ENCODE data around the gene NUDT12. TPM values are rescaled to one million over a fixed set of nuclear protein-coding genes. Genes with fewer than 3 reads are reported as not detected.

The NUDT12 gene
- total RNA-seq, 1 donor from 2014 or later = 7.4 TPM

DNA sequence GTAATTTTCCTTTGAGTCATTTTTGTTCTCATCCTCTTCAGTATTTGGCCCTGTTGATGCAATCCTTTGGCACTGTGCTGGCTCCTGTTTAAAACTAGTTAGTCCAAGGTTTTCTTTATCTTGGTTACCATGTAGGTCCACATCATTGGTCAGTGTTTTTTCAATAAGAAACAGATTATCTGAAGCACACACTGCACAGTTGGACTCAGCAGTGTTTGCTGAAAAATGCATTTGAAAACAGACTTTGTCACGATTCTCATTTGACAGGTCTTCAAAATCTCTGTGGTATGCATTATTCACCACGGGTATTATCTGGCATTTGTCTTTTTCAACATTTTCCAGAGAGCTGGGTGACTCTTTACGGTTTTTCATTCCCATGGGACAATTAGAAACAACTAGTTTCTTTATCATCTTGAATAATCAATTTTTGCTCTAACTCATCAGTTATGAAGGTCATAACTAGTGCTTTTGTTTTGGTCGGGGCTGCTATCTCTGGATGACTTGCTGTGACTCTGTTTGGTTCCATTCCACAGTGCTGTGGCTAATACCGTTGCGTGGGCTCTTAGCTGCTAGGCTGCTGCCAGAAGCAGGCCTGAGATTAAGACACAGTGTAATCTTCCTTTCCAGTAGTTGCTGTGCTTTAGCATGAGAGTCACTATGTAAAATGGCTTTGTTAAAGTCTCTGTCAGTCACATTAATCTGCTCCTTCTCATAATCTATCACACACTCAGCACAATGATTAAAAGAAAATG, 36.2 kb downstream of the NUDT12 start:
- H3K36me3 Mint-ChIP-seq (ENCODE audit: low read depth) = no peaks in the 10 kb centered on the region
- peaks cover 50% of the 10 kb centered on the region for H3K4me1 Mint-ChIP-seq (ENCODE audit: low read depth)
- H3K9me3 Mint-ChIP-seq (ENCODE audit: low read depth) = no peaks in the 10 kb centered on the region
- no peaks in the 10 kb centered on the region for H3K27me3 Mint-ChIP-seq (ENCODE audit: low read depth)
- no peak for DNase-seq (ENCODE audit: low spot score)
- peak overlapping the region; percentile 34 for H3K4me3 Mint-ChIP-seq (ENCODE audit: unreplicated experiment)
- peak overlapping the region; percentile 87 for H3K27ac Mint-ChIP-seq (ENCODE audit: unreplicated experiment)
- TF ChIP-seq, protein P1, sequence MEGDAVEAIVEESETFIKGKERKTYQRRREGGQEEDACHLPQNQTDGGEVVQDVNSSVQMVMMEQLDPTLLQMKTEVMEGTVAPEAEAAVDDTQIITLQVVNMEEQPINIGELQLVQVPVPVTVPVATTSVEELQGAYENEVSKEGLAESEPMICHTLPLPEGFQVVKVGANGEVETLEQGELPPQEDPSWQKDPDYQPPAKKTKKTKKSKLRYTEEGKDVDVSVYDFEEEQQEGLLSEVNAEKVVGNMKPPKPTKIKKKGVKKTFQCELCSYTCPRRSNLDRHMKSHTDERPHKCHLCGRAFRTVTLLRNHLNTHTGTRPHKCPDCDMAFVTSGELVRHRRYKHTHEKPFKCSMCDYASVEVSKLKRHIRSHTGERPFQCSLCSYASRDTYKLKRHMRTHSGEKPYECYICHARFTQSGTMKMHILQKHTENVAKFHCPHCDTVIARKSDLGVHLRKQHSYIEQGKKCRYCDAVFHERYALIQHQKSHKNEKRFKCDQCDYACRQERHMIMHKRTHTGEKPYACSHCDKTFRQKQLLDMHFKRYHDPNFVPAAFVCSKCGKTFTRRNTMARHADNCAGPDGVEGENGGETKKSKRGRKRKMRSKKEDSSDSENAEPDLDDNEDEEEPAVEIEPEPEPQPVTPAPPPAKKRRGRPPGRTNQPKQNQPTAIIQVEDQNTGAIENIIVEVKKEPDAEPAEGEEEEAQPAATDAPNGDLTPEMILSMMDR (IDR thresholded peaks at IDR 0.05) = no peak

DNA sequence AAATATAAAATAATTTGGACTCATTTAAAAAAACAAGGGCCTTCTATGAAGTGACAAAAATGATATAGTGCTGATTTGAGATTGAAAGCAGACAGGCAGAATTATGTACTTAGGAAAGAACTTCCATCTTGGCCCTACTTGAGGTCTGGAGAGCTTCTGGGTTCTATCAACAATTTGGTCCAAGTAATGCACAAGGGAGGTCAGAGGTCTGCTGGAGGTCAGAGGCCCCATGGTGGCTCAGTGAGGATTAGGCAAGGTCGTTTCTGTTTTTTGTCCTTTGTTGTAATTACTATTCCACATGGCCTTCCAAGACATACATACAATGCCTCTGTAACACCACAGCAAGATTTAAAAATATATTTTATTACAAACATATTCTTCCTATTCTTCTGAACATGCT, 37.2 kb downstream of the NUDT12 start:
- TF ChIP-seq, protein P1 (IDR thresholded peaks at IDR 0.05) = no peak
- no peaks in the 10 kb centered on the region for H3K9me3 Mint-ChIP-seq (ENCODE audit: low read depth)
- H3K27ac Mint-ChIP-seq (ENCODE audit: unreplicated experiment) = peak overlapping the region; percentile 53
- no peak for DNase-seq (ENCODE audit: low spot score)
- no peaks in the 10 kb centered on the region for H3K36me3 Mint-ChIP-seq (ENCODE audit: low read depth)
- no peak overlapping the region for H3K4me3 Mint-ChIP-seq (ENCODE audit: unreplicated experiment)
- no peaks in the 10 kb centered on the region for H3K27me3 Mint-ChIP-seq (ENCODE audit: low read depth)
- peaks cover 50% of the 10 kb centered on the region for H3K4me1 Mint-ChIP-seq (ENCODE audit: low read depth)

DNA sequence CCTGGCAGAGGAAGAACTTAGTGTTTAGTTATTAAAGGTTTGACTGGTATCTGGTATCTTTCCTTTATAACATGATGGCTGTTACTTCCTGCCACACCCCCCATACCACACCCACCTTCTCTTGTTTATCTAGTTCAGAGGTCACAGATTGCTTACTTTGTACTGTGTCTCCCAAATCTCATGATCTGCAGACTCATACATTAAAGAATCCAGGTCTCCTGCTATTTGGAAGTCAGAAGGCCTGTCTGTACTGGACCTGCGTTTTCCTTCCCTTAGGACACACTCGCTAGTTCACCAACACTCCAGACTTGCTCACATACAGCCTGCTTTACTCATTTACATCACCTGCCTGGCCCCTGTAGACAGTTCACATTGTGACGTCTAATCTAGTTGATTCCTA, 39.3 kb downstream of the NUDT12 start:
- Mint-ChIP-seq H3K36me3 (ENCODE audit: low read depth) (no peaks in the 10 kb centered on the region), H3K27ac (ENCODE audit: unreplicated experiment) (peak overlapping the region; percentile 82), H3K4me1 (ENCODE audit: low read depth) (peaks cover 50% of the 10 kb centered on the region), H3K27me3 (ENCODE audit: low read depth) (no peaks in the 10 kb centered on the region), H3K4me3 (ENCODE audit: unreplicated experiment) (no peak overlapping the region), H3K9me3 (ENCODE audit: low read depth) (no peaks in the 10 kb centered on the region)
- TF ChIP-seq, protein P1 (IDR thresholded peaks at IDR 0.05) = no peak
- DNase-seq (ENCODE audit: low spot score) = no peak

DNA sequence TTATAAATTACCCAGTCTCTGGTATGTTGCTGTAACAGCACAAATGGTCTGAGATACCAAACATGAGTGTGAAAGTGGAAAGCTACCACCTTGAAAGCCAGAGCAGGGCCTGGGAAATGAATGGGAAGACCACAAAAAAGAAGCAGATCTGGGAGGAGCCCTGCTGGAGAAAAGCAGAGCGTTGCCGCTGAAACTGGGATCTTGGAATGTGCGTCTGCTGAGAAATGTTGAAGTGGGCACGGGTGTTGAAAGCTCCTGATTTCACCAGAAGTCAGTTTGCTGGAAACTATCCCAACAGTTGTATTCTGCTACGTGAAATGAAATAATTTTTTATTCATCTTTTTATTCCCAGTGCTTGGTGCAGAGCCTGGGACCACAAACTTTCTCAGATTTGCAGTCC, 40.0 kb downstream of the NUDT12 start:
- peaks cover 47% of the 10 kb centered on the region for H3K4me1 Mint-ChIP-seq (ENCODE audit: low read depth)
- H3K27ac Mint-ChIP-seq (ENCODE audit: unreplicated experiment) = peak overlapping the region; percentile 82
- DNase-seq (ENCODE audit: low spot score) = no peak
- no peaks in the 10 kb centered on the region for H3K9me3 Mint-ChIP-seq (ENCODE audit: low read depth)
- no peaks in the 10 kb centered on the region for H3K36me3 Mint-ChIP-seq (ENCODE audit: low read depth)
- TF ChIP-seq, protein P1 (IDR thresholded peaks at IDR 0.05) = no peak
- no peaks in the 10 kb centered on the region for H3K27me3 Mint-ChIP-seq (ENCODE audit: low read depth)
- no peak overlapping the region for H3K4me3 Mint-ChIP-seq (ENCODE audit: unreplicated experiment)

DNA sequence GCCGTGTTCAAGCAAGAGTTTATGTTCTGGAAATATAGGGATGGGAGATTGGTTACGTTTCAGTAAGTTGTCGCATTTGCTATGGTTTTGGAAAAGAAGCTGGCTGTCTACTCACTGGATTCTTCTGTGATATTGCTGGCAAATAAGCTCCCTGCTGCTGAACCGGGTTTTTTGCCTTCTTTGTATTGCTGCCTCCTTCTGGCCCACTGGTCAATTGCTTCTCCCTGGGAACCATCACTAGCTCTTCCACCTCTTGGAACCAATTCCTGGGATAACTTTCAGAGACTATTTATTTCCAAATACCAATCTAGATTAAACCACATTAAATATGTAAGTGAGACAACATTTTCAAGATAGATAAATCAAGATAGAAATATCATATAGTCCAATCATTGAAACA, 43.0 kb downstream of the NUDT12 start:
- Mint-ChIP-seq H3K4me1 (ENCODE audit: low read depth) (peaks cover 21% of the 10 kb centered on the region), H3K4me3 (ENCODE audit: unreplicated experiment) (no peak overlapping the region), H3K36me3 (ENCODE audit: low read depth) (no peaks in the 10 kb centered on the region), H3K9me3 (ENCODE audit: low read depth) (no peaks in the 10 kb centered on the region), H3K27ac (ENCODE audit: unreplicated experiment) (no peak overlapping the region), H3K27me3 (ENCODE audit: low read depth) (no peaks in the 10 kb centered on the region)
- no peak for DNase-seq (ENCODE audit: low spot score)
- TF ChIP-seq, protein P1 (IDR thresholded peaks at IDR 0.05) = peak; percentile 55

Data from chondrocyte (in vitro differentiated cells).